Fibroblast of skin of left quadriceps (primary cell): ENCODE measurements around the gene VWA3B.
"Not testable (repeated sequence)": the region's sequence is repeated elsewhere in the genome, so short reads cannot be mapped to it uniquely, and the experiment has no call there.

Experiments used
- DNase-seq, 2 experiments: peaks; one replicate each; pipeline ENCODE4 v3.0.0-alpha.2; 2013; ENCODE audit warnings: low read depth in 2 of 2

Gene VWA3B

GRCh38 chr2:98298683-98299164, 211.8 kb downstream of the VWA3B start:
- no peak for DNase-seq

DNA sequence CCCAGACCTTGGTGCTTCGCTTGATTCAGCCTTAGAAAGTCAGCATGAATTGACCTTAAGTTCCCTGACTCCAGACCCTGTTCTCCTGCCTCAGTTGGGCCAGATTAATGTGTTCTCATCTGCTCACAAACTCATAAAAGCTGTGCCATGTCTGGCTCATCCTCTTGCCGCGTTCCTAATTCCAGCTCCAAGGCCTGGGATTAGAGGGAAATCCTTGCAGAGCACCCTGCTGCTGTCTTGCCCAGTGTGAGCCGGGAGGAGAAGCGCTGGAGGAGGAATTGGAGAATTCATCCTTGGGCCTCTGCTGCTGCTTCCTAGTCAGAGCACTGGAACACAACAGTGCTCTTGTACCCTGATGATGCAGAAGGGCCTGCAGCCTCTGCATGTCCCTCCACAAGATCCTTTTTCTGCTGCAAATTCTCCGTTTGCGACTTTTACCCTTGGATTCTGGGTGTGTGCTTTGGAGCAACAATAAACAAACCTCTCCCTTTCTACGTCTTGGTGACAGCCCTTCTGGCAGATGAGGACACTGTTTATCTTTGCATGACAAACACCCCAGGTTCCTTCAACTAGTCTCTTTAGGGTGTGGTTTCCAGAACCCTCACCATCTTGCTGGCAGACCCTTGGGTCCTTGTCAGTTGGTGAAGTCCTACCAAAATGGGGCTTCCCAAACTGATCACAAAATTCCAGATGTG, 212.4 kb downstream of the VWA3B start:
- no peak for DNase-seq

DNA sequence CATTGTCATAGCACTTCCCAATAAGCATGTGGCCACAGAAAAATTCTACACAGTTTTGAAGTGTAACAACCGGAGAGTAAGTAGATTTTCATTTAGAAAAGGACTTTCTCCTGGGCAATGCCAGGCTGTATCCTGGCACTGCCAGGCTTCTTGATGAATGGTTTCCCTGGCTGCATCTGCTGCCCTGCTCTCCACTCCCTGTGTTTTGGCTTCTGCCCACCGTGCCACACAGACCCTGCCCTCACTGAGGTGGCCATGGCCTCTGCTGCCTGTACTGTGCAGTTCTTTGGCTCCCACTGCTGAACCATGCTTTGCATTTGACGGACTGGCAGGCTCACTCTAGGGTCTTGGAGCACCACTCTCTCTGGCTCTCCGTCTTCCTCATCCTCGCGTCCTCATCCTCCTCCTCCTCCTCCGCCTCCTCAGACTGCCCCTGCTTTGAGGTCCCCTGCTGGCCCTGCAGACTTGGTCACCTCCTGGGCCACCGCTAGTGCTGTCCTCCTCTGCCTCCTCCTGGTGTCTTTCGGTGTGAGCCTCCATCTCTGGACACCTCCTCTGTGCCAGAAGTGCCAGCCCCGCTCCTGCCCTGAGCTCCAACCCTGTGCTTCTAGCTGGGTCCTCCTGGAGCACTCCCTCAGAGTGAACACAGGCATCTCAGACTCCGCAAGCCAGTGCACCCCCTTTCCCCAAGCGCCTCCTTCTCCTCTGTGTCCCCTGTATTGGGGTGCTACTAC, 213.3 kb downstream of the VWA3B start:
- no peak for DNase-seq

- DNase-seq: no peak
These were observed 214.5 kb downstream of the VWA3B start for GRCh38 chr2:98301469-98301868.

DNA sequence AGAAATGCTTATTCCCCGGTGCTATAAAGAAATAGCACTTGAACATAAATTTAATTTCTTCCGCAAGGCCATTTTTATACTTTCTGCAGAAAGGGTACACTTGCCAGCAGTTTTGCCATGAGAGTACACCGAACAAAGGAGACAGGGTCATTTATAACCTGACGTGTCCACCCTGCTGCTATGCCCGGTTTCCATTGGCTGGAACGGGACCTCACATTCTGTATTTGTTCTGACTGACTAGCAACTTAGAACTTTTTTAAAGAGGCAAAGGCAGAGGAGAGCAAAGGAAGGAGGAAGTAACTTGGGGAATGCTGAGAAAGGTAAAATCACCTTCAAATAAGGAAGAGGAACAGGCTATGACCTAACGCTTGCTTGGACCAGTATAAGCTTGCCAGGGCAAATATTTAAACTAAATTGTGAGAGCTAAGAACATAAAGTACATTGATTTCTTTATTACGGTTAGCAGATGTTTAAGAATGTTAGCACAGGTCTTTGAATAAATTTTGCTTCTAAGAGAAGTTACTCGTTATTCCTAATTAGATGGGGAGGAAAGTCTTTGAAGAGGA, 220.2 kb downstream of the VWA3B start:
- DNase-seq: not testable (repeated sequence)

DNA sequence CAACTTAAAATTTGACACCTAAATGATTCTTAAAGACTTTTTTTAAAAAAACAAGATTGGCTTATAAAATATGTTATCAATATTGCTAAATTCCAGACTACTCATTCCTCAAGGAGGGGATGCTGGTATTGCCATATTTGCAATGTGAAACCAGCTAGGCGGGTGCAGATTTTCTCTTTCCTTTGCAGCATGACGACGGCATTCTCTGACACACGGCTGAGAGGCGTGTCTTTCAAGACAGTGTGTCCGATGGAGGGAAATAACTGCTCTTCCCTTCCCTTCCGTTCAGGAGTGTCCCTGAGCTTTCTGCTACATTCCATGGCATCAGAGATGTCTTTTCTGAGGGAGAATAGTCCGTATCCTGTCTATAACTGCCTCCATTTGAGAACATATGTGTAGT, 221.1 kb downstream of the VWA3B start:
- peak; percentile 5 to 11 for DNase-seq

DNA sequence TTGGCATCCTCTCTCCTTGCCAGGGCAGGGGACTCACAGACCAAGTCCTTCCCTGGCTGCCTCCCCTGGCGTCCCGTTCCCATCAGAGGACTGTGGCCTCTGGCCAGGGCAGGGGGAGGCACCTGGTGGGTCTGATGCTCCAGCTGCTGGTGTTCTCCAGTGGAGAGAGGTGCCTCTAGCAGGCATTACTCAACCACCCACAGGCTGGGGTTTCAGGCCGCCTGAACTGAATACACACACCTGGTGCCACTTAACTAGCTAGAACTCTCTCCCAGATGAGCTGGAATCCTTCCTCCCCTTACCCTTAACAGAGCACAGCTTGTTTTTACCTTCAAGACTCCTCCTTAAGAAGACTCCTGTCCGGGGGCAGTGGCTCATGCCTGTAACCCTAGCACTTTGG, 221.6 kb downstream of the VWA3B start:
- DNase-seq: no peak

GRCh38 chr2:98309580-98309979, 222.6 kb downstream of the VWA3B start:
- DNase-seq: no peak

DNA sequence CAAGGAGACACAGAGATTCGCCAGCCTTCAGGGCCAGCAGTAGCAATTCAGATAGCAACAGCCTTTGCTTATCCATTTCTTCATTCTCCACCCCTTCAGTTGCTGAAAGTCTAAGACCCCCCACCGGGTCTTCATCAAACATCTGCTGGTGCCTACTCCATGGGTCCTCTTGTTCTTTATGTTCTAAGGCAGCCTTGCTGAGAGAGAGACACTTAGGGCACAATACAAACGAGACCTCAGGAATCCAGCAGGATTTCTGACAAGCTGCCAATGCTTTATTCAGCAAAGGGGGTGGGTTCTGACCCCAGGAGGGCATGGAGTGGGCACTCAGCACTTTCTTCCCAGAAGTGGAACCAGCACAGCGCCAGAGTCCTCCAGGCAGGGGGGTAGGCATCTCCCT, 223.0 kb downstream of the VWA3B start:
- no peak for DNase-seq

DNA sequence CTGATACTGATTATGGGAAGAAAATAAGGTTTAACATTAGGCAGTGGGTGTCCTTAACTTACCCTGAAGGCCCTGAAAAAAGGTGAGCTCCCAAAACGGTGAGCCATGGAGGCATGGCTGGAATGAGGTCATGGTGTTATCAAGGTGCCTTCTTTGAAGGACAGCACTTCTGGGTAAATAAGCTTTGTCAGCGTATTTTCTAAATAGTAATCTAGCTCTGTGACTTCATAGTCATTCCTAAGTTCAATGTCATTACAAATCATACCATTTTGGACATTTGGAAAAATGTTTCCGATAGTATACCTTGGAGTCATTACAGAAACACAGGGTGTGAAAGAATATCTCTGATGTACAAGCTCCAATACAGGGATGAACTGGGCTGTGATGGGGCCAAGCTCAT, 224.1 kb downstream of the VWA3B start:
- DNase-seq: no peak

- no peak for DNase-seq
These were observed 225.0 kb downstream of the VWA3B start for GRCh38 chr2:98311771-98312545.

DNA sequence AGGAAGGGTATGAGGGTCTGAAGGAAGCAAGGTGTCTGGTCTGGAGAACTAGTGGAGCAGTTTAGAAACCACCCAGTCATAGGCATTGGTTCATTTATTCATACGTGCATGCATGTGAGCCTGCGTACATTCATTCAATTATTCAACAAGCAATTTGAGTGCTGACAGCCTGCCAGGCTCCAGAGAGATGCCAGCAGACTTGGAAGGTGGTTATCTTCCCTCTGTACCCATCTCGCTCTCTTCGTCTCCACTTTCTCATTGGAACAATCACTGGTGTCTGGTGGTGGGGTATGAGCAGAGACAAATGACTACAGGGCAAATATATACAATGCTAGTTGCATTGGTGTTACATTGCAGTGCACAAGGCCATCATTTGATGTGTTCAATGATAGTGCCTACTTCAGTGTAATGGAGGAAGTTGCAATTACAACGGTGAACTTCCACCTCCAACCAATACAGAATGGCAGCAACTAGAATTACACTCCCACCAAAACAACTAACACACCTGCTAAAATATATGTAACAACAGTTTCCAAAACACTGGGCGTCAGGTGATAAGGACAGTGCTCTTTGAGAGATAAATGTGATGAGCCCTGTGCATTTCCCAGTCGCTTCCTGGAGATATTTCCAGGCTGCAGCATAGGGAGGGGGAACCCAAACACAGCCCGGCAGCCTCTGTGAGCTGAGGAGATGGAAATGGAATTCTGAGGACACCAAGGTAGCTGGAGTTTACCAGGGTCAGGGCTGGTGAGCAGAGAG, 226.7 kb downstream of the VWA3B start:
- no peak for DNase-seq

DNA sequence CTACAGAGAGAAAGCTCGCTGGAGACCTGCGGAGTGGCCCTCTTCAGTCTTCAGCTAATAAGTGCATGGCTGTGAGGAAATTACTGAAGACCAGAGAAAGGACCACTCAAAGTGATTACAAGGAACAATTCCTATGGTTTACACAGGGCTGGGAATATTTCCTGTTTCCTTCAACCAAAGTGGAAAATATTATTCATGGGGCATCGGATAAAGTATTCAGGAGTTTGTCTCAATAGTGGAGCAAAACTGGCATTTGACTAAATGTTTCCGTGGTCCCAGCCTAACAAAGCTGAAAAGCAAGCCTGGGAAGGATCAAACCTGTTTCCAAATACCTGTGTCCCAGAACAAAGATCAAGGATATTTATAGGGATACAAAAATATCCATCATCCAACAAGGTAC, 227.3 kb downstream of the VWA3B start:
- no peak for DNase-seq

DNA sequence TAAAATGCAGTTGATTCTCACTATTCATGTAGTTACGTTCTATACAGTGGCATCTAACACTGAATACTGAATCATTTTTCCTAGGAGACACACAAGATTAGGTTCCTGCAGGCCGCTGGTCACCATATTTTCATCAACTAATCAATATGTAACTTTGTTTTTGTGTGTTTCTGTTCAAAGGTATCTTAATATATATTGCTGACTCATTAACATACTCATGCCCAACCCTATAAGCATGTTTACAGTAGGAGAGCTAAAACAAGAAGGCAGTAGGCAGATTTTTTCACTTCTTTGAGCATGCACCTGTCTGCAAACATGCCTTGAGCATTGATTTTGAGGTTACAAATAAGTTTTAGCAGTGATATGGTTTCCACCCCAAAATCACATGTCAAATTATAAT, 229.0 kb downstream of the VWA3B start:
- no peak for DNase-seq

DNA sequence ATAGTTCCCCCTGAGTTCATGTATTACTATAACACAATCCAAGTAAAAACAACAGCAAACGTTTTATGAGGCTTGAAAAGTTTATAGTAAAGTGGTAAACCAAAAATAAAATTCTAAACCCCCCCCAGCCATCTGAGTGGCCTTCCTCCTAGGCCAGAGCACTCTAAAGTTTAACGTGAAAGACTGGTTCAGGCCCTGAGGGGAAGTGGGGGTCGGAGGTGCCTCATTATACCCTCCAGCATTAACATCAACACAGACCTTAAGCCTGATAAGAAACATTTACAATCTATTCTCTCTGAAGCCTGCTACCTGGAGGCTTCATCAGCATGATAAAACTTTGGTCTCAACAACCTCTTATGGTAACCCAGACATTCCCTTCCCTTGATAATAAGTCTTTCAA, 230.2 kb downstream of the VWA3B start:
- DNase-seq: no peak

DNA sequence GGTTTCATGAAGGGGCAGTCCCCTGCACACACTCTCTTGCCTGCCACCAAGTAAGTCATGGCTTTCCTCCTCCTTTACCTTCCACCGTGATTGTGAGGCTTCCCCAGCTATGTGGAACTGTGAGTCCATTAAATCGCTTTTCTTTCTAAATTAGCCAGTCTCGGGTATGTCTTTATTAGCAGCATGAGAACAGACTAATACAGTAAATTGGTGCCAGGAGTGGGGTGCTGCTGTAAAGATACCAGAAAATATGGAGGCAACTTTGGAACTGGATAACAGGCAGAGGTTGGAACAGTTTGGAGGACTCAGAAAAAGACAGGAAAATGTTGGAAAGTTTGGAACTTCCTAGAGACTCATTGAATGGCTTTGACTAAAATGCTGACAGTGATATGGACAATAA, 233.2 kb downstream of the VWA3B start:
- DNase-seq: not testable (repeated sequence)

DNA sequence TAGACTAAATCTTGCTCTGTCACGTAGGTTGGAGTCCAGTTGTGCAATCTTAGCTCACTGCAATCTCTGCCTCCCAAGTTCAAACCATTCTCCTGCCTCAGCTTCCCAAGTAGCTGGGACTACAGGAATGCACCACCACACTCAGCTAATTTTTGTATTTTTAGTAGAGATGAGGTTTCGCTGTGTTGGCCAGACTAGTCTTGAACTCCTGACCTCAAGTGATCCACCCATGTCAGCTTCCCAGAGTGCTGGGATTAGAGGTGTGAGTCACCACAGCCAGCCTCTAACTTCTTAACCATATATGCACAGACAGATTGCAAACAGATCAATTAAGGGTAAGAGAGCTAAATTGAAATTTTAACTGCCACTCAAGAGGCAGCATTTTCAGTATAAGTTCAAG, 237.2 kb downstream of the VWA3B start:
- DNase-seq: no peak

DNA sequence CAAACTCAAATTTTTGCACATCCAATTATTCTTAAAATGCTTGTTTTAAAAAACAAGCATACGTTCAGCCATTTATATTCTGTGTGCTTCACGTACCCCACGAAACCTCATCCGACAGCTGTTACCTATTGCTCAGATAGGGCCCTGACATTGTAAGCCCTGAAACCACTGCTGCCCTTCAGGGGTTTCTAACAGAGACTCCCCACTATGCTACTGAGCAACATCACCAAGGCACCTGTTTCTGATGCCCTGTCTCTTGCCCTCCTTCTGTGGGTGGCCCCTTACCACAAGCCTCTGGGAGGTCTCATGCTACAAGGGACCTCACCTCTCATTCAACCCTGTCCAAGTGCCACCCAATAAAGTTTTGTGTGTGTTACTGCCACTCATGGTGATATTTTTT, 240.8 kb downstream of the VWA3B start:
- no peak for DNase-seq

- DNase-seq: no peak
These were observed 242.6 kb downstream of the VWA3B start for GRCh38 chr2:98329549-98329948.

GRCh38 chr2:98332989-98333388, 246.0 kb downstream of the VWA3B start:
- no peak for DNase-seq

DNA sequence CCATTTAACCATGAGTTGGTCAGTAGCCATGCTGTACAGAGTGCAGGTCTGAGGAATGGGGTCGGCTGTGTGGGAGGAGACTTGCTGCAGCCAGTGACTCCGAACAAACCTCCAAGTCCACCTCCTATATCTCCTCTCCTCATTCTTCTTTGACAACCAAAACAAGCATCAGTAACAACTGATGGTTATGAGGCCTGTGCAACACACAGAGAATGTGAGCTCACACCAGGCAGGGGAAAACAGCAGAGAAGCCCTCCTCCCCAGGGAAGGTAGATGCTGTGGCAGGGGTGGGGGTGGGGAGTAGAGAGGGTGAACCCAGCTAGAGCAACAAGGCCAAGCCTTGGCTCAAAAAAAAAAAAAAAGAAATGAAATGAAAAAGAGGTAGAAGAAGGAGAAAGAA, 247.0 kb downstream of the VWA3B start:
- no peak for DNase-seq
